Fibroblast of lung (primary cell): ENCODE results near the gene CLDN3.

Experiments used
- EZH2 ChIP-seq: IDR thresholded peaks from 2 replicates; pipeline ENCODE4 v1.5.1; 2012; ENCODE audit warnings: low read length, control low read depth, mild to moderate bottlenecking; ENCODE audit errors: missing control alignments
- TF ChIP-seq, protein P1 (sequence below), 2 donors: IDR thresholded peaks in 1 of 2; conservative IDR thresholded peaks in 1 of 2; 1 replicate in 1 of 2; 2 replicates in 1 of 2; pipeline ENCODE4 v1.5.1; 2011 to 2012; ENCODE audit warnings: low read length in 2 of 2, control low read depth in 1 of 2, inconsistent platforms in 1 of 2, low read depth in 1 of 2, mild to moderate bottlenecking in 1 of 2

DNA sequence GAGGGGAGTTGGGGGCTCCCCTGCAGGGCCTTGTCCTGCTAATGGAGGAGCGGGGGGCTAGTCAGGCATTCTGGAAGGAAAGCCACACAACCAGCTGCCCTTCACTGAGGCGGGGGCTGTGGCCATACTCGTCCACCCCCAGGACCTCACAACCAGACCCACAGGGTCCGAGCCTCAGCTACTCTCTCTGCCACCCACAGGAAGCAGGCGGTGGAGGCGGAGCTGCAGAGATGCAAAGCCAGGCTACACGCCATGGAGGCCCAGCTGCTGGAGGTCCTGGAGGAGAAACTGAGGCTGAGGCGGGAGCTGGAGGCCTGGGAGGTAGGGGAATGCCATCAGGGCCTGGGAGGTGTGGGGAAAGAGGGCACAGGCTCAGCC, 34.6 kb downstream of the CLDN3 start:
- TF ChIP-seq, protein P1, sequence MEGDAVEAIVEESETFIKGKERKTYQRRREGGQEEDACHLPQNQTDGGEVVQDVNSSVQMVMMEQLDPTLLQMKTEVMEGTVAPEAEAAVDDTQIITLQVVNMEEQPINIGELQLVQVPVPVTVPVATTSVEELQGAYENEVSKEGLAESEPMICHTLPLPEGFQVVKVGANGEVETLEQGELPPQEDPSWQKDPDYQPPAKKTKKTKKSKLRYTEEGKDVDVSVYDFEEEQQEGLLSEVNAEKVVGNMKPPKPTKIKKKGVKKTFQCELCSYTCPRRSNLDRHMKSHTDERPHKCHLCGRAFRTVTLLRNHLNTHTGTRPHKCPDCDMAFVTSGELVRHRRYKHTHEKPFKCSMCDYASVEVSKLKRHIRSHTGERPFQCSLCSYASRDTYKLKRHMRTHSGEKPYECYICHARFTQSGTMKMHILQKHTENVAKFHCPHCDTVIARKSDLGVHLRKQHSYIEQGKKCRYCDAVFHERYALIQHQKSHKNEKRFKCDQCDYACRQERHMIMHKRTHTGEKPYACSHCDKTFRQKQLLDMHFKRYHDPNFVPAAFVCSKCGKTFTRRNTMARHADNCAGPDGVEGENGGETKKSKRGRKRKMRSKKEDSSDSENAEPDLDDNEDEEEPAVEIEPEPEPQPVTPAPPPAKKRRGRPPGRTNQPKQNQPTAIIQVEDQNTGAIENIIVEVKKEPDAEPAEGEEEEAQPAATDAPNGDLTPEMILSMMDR (conservative IDR thresholded peaks at IDR 0.05 in 1 of 2, IDR thresholded peaks at IDR 0.05 in 1 of 2; ENCODE audit: low read depth in 1 of 2, low read length in 2 of 2): no peak
- no peak for TF ChIP-seq EZH2
